GM12891 (cell line): ENCODE data around the gene SLC66A2.

Experiments
- PAX5 ChIP-seq: IDR thresholded peaks from 2 replicates; pipeline ENCODE4 v1.6.1; 2011; ENCODE audit warnings: low read length, moderate library complexity, mild to moderate bottlenecking; ENCODE audit not compliant: insufficient read depth, severe bottlenecking
- POLR2A ChIP-seq: IDR thresholded peaks from 2 replicates; pipeline ENCODE4 v1.6.1; 2011; ENCODE audit warnings: low read depth, low read length, control low read depth
- POLR2AphosphoS5 ChIP-seq: IDR thresholded peaks from 2 replicates; pipeline ENCODE4 v1.6.1; 2011; ENCODE audit warnings: low read depth, low read length, control low read depth
- POU2F2 ChIP-seq: IDR thresholded peaks from 2 replicates; pipeline ENCODE4 v1.6.1; 2011; ENCODE audit warnings: low read depth, mild to moderate bottlenecking, control low read depth, low read length, moderate library complexity
- SPI1 ChIP-seq: IDR thresholded peaks from 2 replicates; pipeline ENCODE4 v1.6.1; 2011; ENCODE audit warnings: low read depth, low read length, control low read depth
- TAF1 ChIP-seq: IDR thresholded peaks from 2 replicates; pipeline ENCODE4 v1.6.1; 2011; ENCODE audit warnings: low read depth, low read length, control low read depth

- no peak for TF ChIP-seq POLR2AphosphoS5
- no peak for TF ChIP-seq POLR2A
- no peak for TF ChIP-seq TAF1
- TF ChIP-seq SPI1, result no peak
- no peak for TF ChIP-seq POU2F2
- TF ChIP-seq PAX5, result no peak
Observed at GRCh38 chr18:79975985-79976680, 24.7 kb upstream of the SLC66A2 start.
